ENCODE data around the gene TMEM121.

TMEM121 gene

DNA sequence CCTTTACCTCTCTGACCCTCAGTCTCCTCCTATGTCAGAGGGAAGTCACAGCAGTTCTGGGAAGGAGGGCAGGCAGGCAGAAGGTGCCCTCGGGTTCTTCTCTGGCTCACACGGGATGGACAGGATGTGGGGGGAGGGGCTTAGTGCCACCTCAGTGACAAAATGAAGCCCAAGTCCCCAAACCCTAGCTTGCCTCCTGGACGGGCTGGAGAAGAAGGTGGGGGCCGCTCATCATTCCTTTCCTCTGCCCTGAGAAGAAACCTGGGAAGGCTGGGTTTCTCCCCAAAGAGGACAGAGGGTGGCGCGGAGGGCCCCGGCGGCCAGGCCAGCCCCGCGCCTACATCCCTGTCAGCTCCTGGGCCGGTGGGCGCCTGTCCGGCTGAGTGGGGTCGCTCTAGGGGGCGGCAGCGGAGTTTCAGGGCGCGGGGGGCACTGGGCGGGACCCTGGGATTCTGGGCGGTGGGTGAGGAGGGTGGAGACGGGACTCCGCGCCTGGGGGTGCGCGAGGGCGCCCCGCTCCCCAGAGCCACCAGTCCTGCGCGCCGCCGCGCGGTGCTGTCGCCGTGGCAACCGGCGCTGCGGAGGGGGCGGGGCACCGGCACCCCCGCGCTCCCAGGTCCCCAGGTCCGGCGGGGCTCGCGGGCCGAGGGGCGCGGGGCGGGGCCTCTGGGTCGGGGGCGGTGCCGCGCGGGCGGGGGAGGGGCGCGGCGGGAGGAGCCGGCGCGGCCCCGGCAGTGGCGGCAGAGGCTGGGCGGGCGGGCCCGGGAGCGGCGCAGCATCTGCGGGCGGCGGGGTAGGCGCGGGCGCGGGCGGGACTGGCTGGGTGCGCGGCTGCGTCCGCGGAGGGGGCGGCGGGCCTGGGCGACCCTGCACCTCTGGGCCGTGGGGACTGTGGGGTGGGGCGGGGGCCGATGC lies at the start of gene TMEM121:
TSS of gene TMEM121 (plus strand) at position 723 of the 915 bp plus-strand sequence. CDS start 2,252 bp downstream, outside the sequence.
- DNase-seq: no peak

DNA sequence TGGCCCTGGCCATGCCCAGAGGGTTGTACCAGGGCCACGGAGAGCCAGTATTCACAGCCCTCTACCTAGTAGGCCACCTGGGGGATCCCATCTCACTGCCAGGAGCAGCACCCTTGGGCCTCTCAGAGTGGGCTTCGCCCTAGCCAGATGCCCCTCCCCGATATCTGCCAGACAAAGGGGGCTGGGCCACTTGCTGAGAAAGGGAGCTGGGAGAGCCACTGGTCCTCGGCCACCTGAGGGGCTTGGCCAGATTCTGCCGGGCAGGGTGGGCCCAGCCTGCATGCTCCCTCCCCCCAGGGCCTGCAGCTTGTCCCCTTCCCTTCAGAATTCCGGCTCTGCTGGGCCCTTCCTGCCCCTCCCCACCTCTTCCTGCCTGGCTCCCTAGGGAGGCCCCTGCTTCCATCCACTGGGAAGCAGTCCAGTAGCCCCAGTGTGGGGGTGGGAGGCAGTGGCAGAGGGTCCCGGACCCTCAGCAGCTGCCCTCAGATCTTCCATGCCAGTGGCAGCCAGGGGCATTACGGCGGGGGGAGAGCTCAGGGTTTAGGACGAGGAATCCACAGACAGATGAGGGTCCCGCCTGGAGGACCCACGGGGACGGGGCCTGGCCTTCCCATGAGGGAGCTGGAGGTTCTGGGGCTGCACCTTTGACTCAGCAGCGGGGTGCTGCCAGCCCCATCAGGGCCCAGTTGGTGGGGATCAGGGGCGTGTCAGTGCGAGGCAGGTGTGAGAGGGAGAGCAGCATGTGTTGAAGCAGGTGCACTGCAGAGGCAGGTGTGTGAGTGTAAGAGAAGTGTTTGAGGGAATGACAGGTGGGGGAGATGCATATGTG lies 49.3 kb upstream of the TMEM121 start:
- no peak for DNase-seq

GRCh38 chr14:105477660-105478397 lies 48.6 kb upstream of the TMEM121 start:
- DNase-seq: peak; percentile 48

GRCh38 chr14:105478398-105479251 lies 47.8 kb upstream of the TMEM121 start:
- no peak for DNase-seq

DNA sequence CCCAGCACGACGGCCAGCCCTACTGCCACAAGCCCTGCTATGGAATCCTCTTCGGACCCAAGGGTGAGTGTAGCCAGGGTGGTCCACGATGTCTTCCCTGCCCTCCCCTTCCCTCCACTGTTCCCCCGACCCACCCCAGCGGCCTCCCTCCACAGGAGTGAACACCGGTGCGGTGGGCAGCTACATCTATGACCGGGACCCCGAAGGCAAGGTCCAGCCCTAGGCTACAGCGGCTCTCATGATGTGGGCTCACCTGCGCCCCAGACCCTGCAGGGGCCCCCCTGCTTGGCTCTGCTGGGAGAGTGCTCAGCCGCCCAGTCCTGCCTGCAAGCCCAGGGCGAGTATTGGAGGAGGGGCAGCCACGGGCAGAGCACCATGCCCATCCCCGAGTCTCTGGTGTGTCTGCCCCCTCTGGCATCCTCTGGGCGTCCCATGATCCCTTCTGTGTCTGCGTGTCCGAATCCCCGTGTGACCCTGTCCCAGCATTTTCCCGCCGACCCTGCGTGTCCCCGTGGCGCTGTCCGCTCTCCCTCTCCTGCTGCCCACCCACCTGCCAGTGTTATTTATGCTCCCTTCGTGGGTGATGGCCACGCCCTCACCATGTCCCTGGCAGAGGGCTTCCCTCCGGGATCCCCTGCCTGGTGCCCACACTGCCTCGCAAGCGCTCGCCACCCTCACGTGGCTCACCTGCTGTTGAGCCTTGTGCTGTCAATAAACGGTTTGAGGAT lies 46.8 kb upstream of the TMEM121 start:
- DNase-seq: no peak

DNA sequence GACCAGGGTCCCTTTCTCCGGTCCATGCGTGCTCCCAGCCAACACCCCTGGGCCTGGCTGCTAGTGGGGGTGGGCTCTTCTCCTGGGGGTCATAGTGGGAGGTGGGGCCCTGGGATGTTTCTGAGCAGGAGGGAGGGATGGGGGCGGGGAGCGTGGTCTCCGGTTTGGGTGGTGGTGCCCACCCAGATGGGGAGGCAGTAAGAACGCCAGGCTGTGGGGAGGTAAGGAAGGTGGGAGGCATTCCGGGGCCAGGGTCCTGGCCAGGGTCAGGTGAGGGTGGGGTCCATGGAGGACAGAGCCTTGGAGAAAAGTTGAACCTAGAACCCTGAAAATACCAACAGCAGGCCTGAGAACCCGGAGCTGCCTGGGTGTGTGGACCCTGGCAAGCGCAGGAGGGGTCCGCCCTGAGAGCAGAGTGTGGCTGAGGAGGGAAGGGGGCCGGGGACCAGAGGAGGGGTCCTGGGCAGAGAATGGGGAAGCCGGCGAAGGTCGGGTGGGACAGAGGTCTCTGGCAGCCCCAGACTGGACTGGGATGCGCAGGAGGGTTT lies 46.1 kb upstream of the TMEM121 start:
- DNase-seq: no peak

- DNase-seq: peak; percentile 81
Observed at GRCh38 chr14:105480807-105481801, 45.3 kb upstream of the TMEM121 start.

- DNase-seq: peak; percentile 89
Observed at GRCh38 chr14:105481886-105482457, 44.4 kb upstream of the TMEM121 start.

GRCh38 chr14:105482486-105483110 lies 43.8 kb upstream of the TMEM121 start:
- DNase-seq: no peak

DNA sequence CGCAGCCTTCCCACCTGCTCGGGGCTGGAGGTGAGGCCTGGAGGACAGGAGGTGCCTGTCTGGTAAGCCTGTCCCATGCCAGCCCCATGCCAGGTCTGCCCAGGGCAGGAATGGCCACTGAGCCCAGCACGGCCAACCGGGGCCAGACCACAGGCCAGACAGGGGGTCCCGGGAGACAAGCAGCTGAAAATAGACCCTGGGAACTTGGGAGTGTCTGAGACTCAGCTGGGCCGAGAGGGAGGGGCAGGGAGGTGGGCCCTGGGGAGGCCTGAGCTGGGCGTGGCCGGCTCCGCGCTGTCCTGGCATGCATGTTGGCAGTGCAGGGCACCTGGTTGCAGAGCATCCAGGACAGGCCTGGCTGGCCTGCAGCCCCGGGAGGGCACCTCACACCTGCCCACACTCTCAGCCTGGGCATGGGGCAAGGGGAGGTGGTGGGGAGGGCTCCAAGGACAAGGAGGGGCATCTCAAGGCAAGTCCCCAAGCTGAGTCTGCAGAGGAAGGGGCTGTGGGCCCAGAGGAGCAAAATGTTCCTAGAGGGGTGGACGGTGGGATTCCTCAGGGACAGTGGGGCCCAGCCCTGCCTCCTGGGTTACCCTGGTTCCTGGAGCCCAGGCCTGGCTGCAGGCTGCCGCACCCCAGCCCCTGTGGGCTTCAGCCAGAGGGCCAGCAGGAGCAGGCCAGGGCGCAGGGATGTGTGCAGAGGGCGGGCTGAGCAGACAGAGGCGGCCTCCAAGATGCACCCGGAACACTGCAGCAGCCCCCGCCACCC lies 42.9 kb upstream of the TMEM121 start:
- DNase-seq: no peak

DNA sequence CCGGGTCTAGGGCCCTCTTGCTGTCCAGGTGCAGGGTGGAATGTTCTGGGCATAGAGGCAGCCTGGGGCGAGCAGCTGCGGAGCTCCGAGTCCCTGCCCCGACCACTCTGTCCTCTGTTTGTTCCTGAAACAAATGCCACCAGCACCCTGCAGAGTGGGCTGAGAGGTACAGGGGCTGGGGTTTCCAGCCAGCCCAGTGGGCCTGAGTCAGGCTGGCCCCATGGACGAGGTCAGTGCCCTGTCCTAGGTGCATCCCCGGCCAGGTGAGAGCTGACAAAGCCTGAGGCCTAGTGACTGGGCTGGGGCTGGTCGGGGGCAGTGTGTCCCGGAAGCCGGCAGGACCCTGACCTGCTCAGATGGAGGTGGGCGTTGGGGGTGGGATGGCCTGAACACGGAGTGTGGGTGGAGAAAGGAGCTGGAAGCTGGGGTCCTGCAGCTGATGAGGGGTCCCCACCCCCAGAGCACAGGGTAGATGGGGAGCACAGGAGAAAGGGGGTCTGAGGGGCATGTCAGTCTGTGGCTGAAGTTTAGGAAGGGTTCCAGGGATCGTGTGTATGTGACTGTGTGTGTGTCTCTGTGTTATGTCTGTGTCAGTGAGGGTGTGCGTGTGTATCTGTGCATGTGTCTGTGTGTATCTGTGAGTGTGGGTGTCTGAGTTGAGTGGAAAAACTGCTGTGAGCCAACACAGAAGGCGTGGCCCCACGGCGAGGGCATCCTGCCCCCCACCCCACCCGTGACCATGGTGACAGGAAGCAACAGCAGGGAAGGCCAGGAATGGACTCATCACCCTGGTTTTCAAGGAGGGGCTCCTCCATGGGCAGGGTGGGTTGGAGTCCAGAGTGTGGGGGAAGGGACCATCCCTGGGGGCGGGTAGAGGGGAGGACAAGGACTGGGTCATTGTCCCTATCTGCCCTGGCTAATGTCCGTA lies 42.0 kb upstream of the TMEM121 start:
- peak; percentile 49 for DNase-seq

DNA sequence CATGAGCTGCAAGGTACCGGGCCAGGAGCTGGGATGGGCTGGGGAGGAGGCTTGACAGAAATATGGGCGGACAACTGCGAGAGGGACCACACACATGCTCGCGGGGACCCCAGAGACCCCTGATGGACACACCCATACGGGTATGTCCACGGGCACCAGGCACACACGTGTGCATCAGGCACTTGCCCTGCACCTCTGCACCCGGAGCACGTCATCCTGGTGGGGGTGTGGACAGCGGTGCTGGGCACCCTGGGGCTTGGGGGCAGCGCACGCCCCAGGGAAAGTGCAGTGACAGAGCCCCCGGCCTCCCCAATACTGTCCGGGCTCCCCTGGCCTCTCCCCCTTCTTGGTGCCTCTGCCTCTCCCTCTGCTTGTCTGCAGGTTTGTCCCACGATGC lies 41.4 kb upstream of the TMEM121 start:
- no peak for DNase-seq

DNA sequence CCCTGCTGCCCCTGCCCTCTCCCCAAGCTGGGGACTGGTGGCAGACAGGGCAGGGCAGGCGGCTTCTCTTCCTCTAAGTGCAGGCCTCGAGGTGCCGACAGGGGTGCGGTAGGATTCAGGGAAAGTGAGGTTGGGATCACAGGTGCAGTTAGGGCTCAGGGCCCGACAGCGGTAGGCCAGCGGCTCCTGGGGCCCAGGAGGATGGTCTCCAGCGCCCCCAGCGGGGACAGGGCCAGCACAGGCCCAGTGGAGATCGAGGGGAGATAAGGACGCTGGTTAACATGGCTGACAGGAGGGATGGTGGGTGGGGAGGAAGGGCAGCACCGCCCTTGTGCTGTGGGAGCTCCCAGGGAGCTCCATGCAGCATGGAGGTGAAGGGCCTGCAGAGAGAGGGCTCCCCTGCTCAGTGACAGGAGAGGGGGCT lies 40.6 kb upstream of the TMEM121 start:
- DNase-seq: peak; percentile 49

DNA sequence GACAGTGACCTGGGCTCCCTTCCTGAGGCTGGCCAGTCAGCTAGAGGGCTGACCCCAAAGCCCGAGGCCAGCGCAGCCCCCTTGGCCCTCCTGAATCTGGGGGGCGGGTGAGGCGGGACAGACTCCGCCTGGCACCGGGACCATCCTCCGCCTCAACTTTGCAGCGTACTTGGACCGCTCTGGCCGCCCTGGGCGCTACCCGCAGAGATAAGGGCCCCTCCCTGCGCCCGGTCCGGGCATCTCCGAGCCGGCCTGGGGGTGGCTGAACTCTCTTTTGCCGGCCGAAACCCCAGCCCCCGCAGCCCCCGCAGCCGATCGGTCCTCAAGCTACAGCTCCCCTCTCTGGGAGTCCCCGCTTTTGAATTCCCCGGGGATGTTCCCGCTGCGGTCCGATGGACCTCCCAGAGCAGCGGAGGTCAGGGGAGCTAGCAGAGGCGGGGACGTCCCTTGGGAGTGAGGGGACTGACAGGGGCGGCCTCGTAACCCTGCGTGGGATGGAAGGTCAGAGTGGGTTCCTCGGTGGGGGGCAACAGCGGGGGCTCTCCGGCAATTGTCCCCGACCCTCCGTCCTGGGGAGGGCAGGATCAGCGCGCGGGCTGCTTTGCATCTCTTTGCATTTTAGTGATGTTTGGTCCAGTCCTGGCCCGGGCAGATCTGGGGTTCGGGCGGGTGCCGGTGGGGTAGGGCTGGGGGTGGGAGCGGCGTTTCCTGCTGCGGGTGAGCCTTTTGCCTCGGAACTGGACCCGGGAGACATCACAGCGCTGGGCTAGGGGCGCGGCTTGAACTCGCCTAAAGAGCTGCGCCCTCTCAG lies 40.0 kb upstream of the TMEM121 start, which contains the start of gene CRIP1:
TSS of gene CRIP1 (plus strand) at position 724 of the 811 bp plus-strand sequence. CDS start 374 bp downstream, outside the sequence.
- DNase-seq: no peak

GRCh38 chr14:105486974-105487448 lies 39.4 kb upstream of the TMEM121 start:
- DNase-seq: peak; percentile 42
